Sigmoid colon (tissue), 3 donors: ENCODE results near the gene OR8G1.

Source experiments
- CTCF ChIP-seq, 4 experiments: fragments of 450-650 bp in 3 of 4; fragments of 200-600 bp in 1 of 4; IDR thresholded peaks; one replicate each; pipeline ENCODE4 v1.5.1; 2016 to 2019; ENCODE audit warnings: antibody characterized with exemption in 4 of 4, mild to moderate bottlenecking in 3 of 4, moderate library complexity in 2 of 4
- POLR2A ChIP-seq, 2 donors: fragments of 450-650 bp; IDR thresholded peaks; one replicate each; pipeline ENCODE4 v1.6.1; 2016; ENCODE audit warnings: antibody characterized with exemption in 2 of 2, mild to moderate bottlenecking in 2 of 2, moderate library complexity in 2 of 2

GRCh38 chr11:124277207-124277606, 36.3 kb downstream of the OR8G1 start:
- TF ChIP-seq CTCF (IDR thresholded peaks at IDR 0.05) (no peak), POLR2A (IDR thresholded peaks at IDR 0.05) (no peak)
